DND-41 (cell line): ENCODE data around the gene FAM20C.

Experiments used
- CTCF ChIP-seq: IDR thresholded peaks from 2 replicates; pipeline ENCODE4 v1.5.1; 2012; ENCODE audit warnings: borderline replicate concordance, low read length, moderate library complexity, mild to moderate bottlenecking; ENCODE audit not compliant: poor library complexity, severe bottlenecking; ENCODE audit errors: extremely low read depth
- EZH2 ChIP-seq: IDR thresholded peaks from 3 replicates; pipeline ENCODE4 v1.6.1; 2012; ENCODE audit warnings: borderline replicate concordance, low read depth, mild to moderate bottlenecking, moderate library complexity, low read length, inconsistent platforms; ENCODE audit not compliant: severe bottlenecking

- TF ChIP-seq CTCF (no peak), EZH2 (no peak)
Measured at GRCh38 chr7:304574-305409, 112.4 kb downstream of the FAM20C start.
